ENCODE results near the gene CELA1. TPM values are rescaled to one million over a fixed set of nuclear protein-coding genes. Genes with fewer than 3 reads are reported as not detected.

Gene CELA1
- not detected in 2 replicates for total RNA-seq (2014; rRNA removed; shearing (Covaris generic))

GRCh38 chr12:51346581-51346980, at the start of gene CELA1:
Gene CELA1, minus strand, starts transcription at chr12:51346679. Its CDS starts 41 bp downstream, at chr12:51346638.
- no peak for DNase-seq
- no peak within 1 kb of the TSS for H3K4me3 ChIP-seq
- H3K27me3 ChIP-seq: peaks cover 2% of the 10 kb centered on the region
- H3K9me3 ChIP-seq (replicated peaks): no peaks in the 10 kb centered on the region
- H3K27ac ChIP-seq: no peak within 1 kb of the TSS
- no peaks in the 10 kb centered on the region for H3K36me3 ChIP-seq
- H3K4me1 ChIP-seq: no peaks in the 10 kb centered on the region

GRCh38 chr12:51395283-51396230, 49.1 kb upstream of the CELA1 start:
- H3K4me1 ChIP-seq: no peaks in the 10 kb centered on the region
- no peak for DNase-seq
- H3K27me3 ChIP-seq: peaks cover 24% of the 10 kb centered on the region
- H3K36me3 ChIP-seq: no peaks in the 10 kb centered on the region
- no peak overlapping the region for H3K27ac ChIP-seq
- H3K9me3 ChIP-seq (replicated peaks): no peaks in the 10 kb centered on the region
- no peak overlapping the region for H3K4me3 ChIP-seq

GRCh38 chr12:51393676-51394545, 47.4 kb upstream of the CELA1 start:
- Histone ChIP-seq H3K9me3 (replicated peaks) (no peaks in the 10 kb centered on the region), H3K27ac (no peak overlapping the region), H3K27me3 (peaks cover 24% of the 10 kb centered on the region), H3K4me1 (no peaks in the 10 kb centered on the region), H3K4me3 (no peak overlapping the region), H3K36me3 (no peaks in the 10 kb centered on the region)
- no peak for DNase-seq

GRCh38 chr12:51392556-51393237, 46.2 kb upstream of the CELA1 start:
- H3K27ac ChIP-seq: no peak overlapping the region
- no peaks in the 10 kb centered on the region for H3K4me1 ChIP-seq
- H3K9me3 ChIP-seq (replicated peaks): no peaks in the 10 kb centered on the region
- no peak overlapping the region for H3K4me3 ChIP-seq
- DNase-seq: no peak
- H3K27me3 ChIP-seq: peaks cover 24% of the 10 kb centered on the region
- H3K36me3 ChIP-seq: no peaks in the 10 kb centered on the region

GRCh38 chr12:51391283-51392123, 45.0 kb upstream of the CELA1 start, which contains the start of gene GALNT6:
Gene GALNT6, minus strand, starts transcription at chr12:51391406. Its CDS starts 11,625 bp downstream, at chr12:51379781.
- H3K27ac ChIP-seq: no peak within 1 kb of the TSS
- H3K36me3 ChIP-seq: no peaks in the 10 kb centered on the region
- no peak for DNase-seq
- no peaks in the 10 kb centered on the region for H3K9me3 ChIP-seq (replicated peaks)
- peaks cover 24% of the 10 kb centered on the region; the same call in 1 of the 2 replicates for H3K27me3 ChIP-seq
- H3K4me1 ChIP-seq: no peaks in the 10 kb centered on the region
- no peak within 1 kb of the TSS for H3K4me3 ChIP-seq

GRCh38 chr12:51390891-51391282, 44.4 kb upstream of the CELA1 start:
- Histone ChIP-seq H3K27me3 (peaks cover 24% of the 10 kb centered on the region; the same call in 1 of the 2 replicates), H3K27ac (no peak overlapping the region), H3K4me3 (no peak overlapping the region), H3K9me3 (replicated peaks) (no peaks in the 10 kb centered on the region), H3K36me3 (no peaks in the 10 kb centered on the region), H3K4me1 (no peaks in the 10 kb centered on the region)
- DNase-seq: no peak

GRCh38 chr12:51390457-51390856, 44.0 kb upstream of the CELA1 start:
- Histone ChIP-seq H3K9me3 (replicated peaks) (no peaks in the 10 kb centered on the region), H3K4me1 (no peaks in the 10 kb centered on the region), H3K4me3 (no peak overlapping the region), H3K27ac (no peak overlapping the region), H3K36me3 (no peaks in the 10 kb centered on the region), H3K27me3 (peaks cover 22% of the 10 kb centered on the region; the same call in 1 of the 2 replicates)
- DNase-seq: no peak

GRCh38 chr12:51389302-51389999, 43.0 kb upstream of the CELA1 start:
- no peak overlapping the region for H3K27ac ChIP-seq
- H3K36me3 ChIP-seq: no peaks in the 10 kb centered on the region
- H3K4me1 ChIP-seq: no peaks in the 10 kb centered on the region
- H3K4me3 ChIP-seq: no peak overlapping the region
- no peaks in the 10 kb centered on the region for H3K9me3 ChIP-seq (replicated peaks)
- DNase-seq: no peak
- peaks cover 25% of the 10 kb centered on the region; the same call in 1 of the 2 replicates for H3K27me3 ChIP-seq

- Histone ChIP-seq H3K27ac (no peak overlapping the region), H3K4me1 (no peaks in the 10 kb centered on the region), H3K9me3 (replicated peaks) (no peaks in the 10 kb centered on the region), H3K27me3 (peaks cover 23% of the 10 kb centered on the region; the same call in 1 of the 2 replicates), H3K36me3 (no peaks in the 10 kb centered on the region), H3K4me3 (no peak overlapping the region)
- no peak for DNase-seq
These were observed 42.4 kb upstream of the CELA1 start for GRCh38 chr12:51388846-51389245.

- Histone ChIP-seq H3K4me3 (no peak overlapping the region), H3K27me3 (peaks cover 19% of the 10 kb centered on the region), H3K27ac (no peak overlapping the region), H3K9me3 (replicated peaks) (no peaks in the 10 kb centered on the region), H3K36me3 (no peaks in the 10 kb centered on the region), H3K4me1 (no peaks in the 10 kb centered on the region)
- no peak for DNase-seq
These were observed 41.8 kb upstream of the CELA1 start for GRCh38 chr12:51388069-51388799.

- Histone ChIP-seq H3K4me1 (peaks cover 9% of the 10 kb centered on the region; the same call in 1 of the 2 replicates), H3K27me3 (peaks cover 20% of the 10 kb centered on the region), H3K27ac (no peak overlapping the region), H3K36me3 (no peaks in the 10 kb centered on the region), H3K4me3 (no peak overlapping the region), H3K9me3 (replicated peaks) (no peaks in the 10 kb centered on the region)
- no peak for DNase-seq
These were observed 39.9 kb upstream of the CELA1 start for GRCh38 chr12:51386351-51386750.

- H3K4me1 ChIP-seq: peaks cover 11% of the 10 kb centered on the region; the same call in 1 of the 2 replicates
- peaks cover 22% of the 10 kb centered on the region for H3K27me3 ChIP-seq
- H3K36me3 ChIP-seq: no peaks in the 10 kb centered on the region
- H3K9me3 ChIP-seq (replicated peaks): no peaks in the 10 kb centered on the region
- no peak overlapping the region for H3K4me3 ChIP-seq
- no peak for DNase-seq
- no peak overlapping the region for H3K27ac ChIP-seq
These were observed 36.9 kb upstream of the CELA1 start for GRCh38 chr12:51383269-51383905.

All from SJCRH30 (cell line).